Natural killer cell (primary cell): Measurements from ENCODE around the gene PDLIM7. TPM values are rescaled to one million over a fixed set of nuclear protein-coding genes. Genes with fewer than 3 reads are reported as not detected.

Experiments used
- ATAC-seq, 3 donors: fragments of 150-1000 bp in 2 of 3; fragments of 200-7000 bp in 1 of 3; cut with Tn5 transposase; 1 replicate in 1 of 3; 2 replicates in 2 of 3; pipeline ENCODE4 v1.10.0; 2021; ENCODE audit warnings: mild to moderate bottlenecking in 2 of 3, moderate library complexity in 2 of 3
- DNase-seq, 2 donors: peaks; one replicate each; pipeline versions ENCODE4 v3.0.0 to v3.0.0-alpha.2; 2013 to 2021; ENCODE audit warnings: mixed read lengths in 1 of 2
- H3K27ac ChIP-seq: one replicate; pipeline ENCODE4 v1.5.1; 2013; ENCODE audit warnings: mild to moderate bottlenecking, low read length
- H3K27me3 ChIP-seq: one replicate; pipeline ENCODE4 v1.6.1; 2013; ENCODE audit warnings: low read length; ENCODE audit not compliant: control insufficient read depth, insufficient read depth
- H3K36me3 ChIP-seq: one replicate; pipeline ENCODE4 v1.6.1; 2013; ENCODE audit warnings: low read length; ENCODE audit not compliant: control insufficient read depth, insufficient read depth
- H3K4me1 ChIP-seq: one replicate; pipeline ENCODE4 v1.6.1; 2013; ENCODE audit warnings: low read length; ENCODE audit not compliant: control insufficient read depth, insufficient read depth
- H3K4me3 ChIP-seq: one replicate; pipeline ENCODE4 v1.5.1; 2013; ENCODE audit warnings: low read length
- H3K9me3 ChIP-seq: one replicate; pipeline ENCODE4 v1.6.1; 2013; ENCODE audit warnings: low read length; ENCODE audit not compliant: control insufficient read depth, insufficient read depth
- H3K27ac Mint-ChIP-seq, 2 donors: one replicate each; pipeline ENCODE4 v1.8.0; 2022; ENCODE audit warnings: mild to moderate bottlenecking in 2 of 2, mixed read lengths in 2 of 2, moderate library complexity in 1 of 2
- H3K27me3 Mint-ChIP-seq, 2 donors: one replicate each; pipeline ENCODE4 v1.8.0; 2022; ENCODE audit warnings: low read depth in 2 of 2, mixed read lengths in 2 of 2
- H3K36me3 Mint-ChIP-seq: one replicate; pipeline ENCODE4 v1.8.0; 2022; ENCODE audit warnings: mixed read lengths
- H3K4me1 Mint-ChIP-seq, 2 donors: one replicate each; pipeline ENCODE4 v1.8.0; 2022; ENCODE audit warnings: mixed read lengths in 2 of 2
- H3K4me3 Mint-ChIP-seq: one replicate; pipeline ENCODE4 v1.8.0; 2022; ENCODE audit warnings: mild to moderate bottlenecking, moderate library complexity, mixed read lengths
- H3K9me3 Mint-ChIP-seq, 2 donors: one replicate each; pipeline ENCODE4 v1.8.0; 2022; ENCODE audit warnings: mixed read lengths in 2 of 2
- CTCF ChIP-seq: fragments of 200-600 bp; IDR thresholded peaks from one replicate; pipeline ENCODE4 v1.8.0; 2022; ENCODE audit warnings: antibody characterized with exemption
- WGBS: methylation state at CpG from one replicate; pipeline ENCODE4 v1.1.7; 2013; ENCODE audit warnings: missing lambda C conversion rate; ENCODE audit not compliant: insufficient coverage; 5-methylcytosine and 5-hydroxymethylcytosine counted together
- intact Hi-C: fragments of 100-400 bp; cut with micrococcal nuclease; formaldehyde crosslinking; loops from one replicate; pipeline ENCODE4 v1.14.2; 2022
- total RNA-seq, 4 donors: library from RNA; stranded (reverse); fragments of 120-200 nt in 1 of 4; gene quantifications; one replicate each; pipeline versions ENCODE4 v1.2.3 to v1.2.4, GENCODE V29; 2013 to 2022

PDLIM7 gene
- total RNA-seq, 3 donors from 2014 or later (not counting 1 experiment from before 2014, with no cell fraction given): 9.7 to 58.7 (median 14.7) TPM

- WGBS: 50% methylated on average over 4 of the region's 4 CpGs
- intact Hi-C loops: no loop called here
- peaks cover 0 to 16% of the 10 kb centered on the region in 2 donors for H3K27me3 Mint-ChIP-seq
- no peaks in the 10 kb centered on the region for H3K9me3 Mint-ChIP-seq
- H3K4me3 Mint-ChIP-seq: peak overlapping the region; percentile 89
- H3K36me3 ChIP-seq: no peaks in the 10 kb centered on the region
- peak overlapping the region in 1 of 2 donors; percentile 87 for H3K27ac Mint-ChIP-seq
- ATAC-seq (no peak), DNase-seq (no peak)
- no peak overlapping the region for H3K27ac ChIP-seq
- no peaks in the 10 kb centered on the region for H3K36me3 Mint-ChIP-seq
- peaks cover 15% of the 10 kb centered on the region for H3K27me3 ChIP-seq
- TF ChIP-seq CTCF: no peak
- no peaks in the 10 kb centered on the region for H3K9me3 ChIP-seq
- H3K4me1 ChIP-seq: peaks cover 44% of the 10 kb centered on the region
- no peak overlapping the region for H3K4me3 ChIP-seq
- H3K4me1 Mint-ChIP-seq: peaks cover 15 to 65% of the 10 kb centered on the region in 2 donors
Observed at GRCh38 chr5:177474846-177475562, 22.4 kb downstream of the PDLIM7 start.

- H3K9me3 Mint-ChIP-seq: no peaks in the 10 kb centered on the region
- intact Hi-C loops: no loop called here
Observed at GRCh38 chr5:177474002-177474476, 23.4 kb downstream of the PDLIM7 start.

GRCh38 chr5:177473443-177474001 is 23.9 kb downstream of the PDLIM7 start, which contains the start of gene DBN1:
DBN1 (minus strand) TSS chr5:177473634; CDS start chr5:177473521, 113 bp downstream.
- Histone ChIP-seq H3K4me3 (peak within 1 kb of the TSS; percentile 19), H3K36me3 (no peaks in the 10 kb centered on the region), H3K27me3 (peaks cover 15% of the 10 kb centered on the region), H3K4me1 (peaks cover 34% of the 10 kb centered on the region), H3K27ac (no peak within 1 kb of the TSS), H3K9me3 (no peaks in the 10 kb centered on the region)
- peak within 1 kb of the TSS in 1 of 2 donors; percentile 87 for H3K27ac Mint-ChIP-seq
- DNase-seq (peak in 1 of 2 donors; percentile 42), ATAC-seq (peak; percentile 39 to 52 (median 44))
- TF ChIP-seq CTCF: no peak
- H3K4me3 Mint-ChIP-seq: peak within 1 kb of the TSS; percentile 89
- 3% methylated on average over 54 of the region's 69 CpGs for WGBS
- H3K27me3 Mint-ChIP-seq: peaks cover 0 to 16% of the 10 kb centered on the region in 2 donors
- H3K4me1 Mint-ChIP-seq: peaks cover 11 to 56% of the 10 kb centered on the region in 2 donors
- H3K36me3 Mint-ChIP-seq: no peaks in the 10 kb centered on the region
- no peaks in the 10 kb centered on the region for H3K9me3 Mint-ChIP-seq
- intact Hi-C loops: no loop called here

More at GRCh38 chr5:177474002-177474476, 23.4 kb downstream of the PDLIM7 start:
- peak overlapping the region; percentile 89 for H3K4me3 Mint-ChIP-seq
- H3K4me1 ChIP-seq: peaks cover 35% of the 10 kb centered on the region
- 87% methylated on average over 7 of the region's 7 CpGs for WGBS
- peaks cover 15% of the 10 kb centered on the region for H3K27me3 ChIP-seq
- ATAC-seq: no peak
- no peaks in the 10 kb centered on the region for H3K9me3 ChIP-seq
- no peaks in the 10 kb centered on the region for H3K36me3 ChIP-seq
- peaks cover 0 to 16% of the 10 kb centered on the region in 2 donors for H3K27me3 Mint-ChIP-seq
- no peak overlapping the region for H3K27ac ChIP-seq
- peaks cover 11 to 56% of the 10 kb centered on the region in 2 donors for H3K4me1 Mint-ChIP-seq
- TF ChIP-seq CTCF: no peak
- H3K36me3 Mint-ChIP-seq: no peaks in the 10 kb centered on the region
- no peak for DNase-seq
- no peak overlapping the region for H3K4me3 ChIP-seq
- peak overlapping the region in 1 of 2 donors; percentile 87 for H3K27ac Mint-ChIP-seq
